Body of pancreas (tissue), 4 donors: ENCODE data around the gene SIN3B. TPM values are rescaled to one million over a fixed set of nuclear protein-coding genes. Genes with fewer than 3 reads are reported as not detected.

ENCODE experiments used
- ATAC-seq: fragments of 150-250 bp; one replicate; pipeline ENCODE4 v1.9.1; 2016
- DNase-seq, 4 donors: peaks; one replicate each; pipeline ENCODE4 v3.0.0-alpha.2; 2019
- H3K27ac ChIP-seq, 4 donors: fragments of 200-600 bp; sonication (generic); 1 replicate in 3 of 4; 2 replicates in 1 of 4; pipeline versions ENCODE4 v1.5.1 to v1.6.1; 2016 to 2019; ENCODE audit warnings: mild to moderate bottlenecking in 1 of 4, mixed read lengths in 1 of 4, moderate library complexity in 1 of 4
- H3K27me3 ChIP-seq, 2 donors: fragments of 200-600 bp; sonication (generic); one replicate each; pipeline ENCODE4 v1.6.0; 2016; ENCODE audit warnings: mild to moderate bottlenecking in 1 of 2
- H3K36me3 ChIP-seq, 2 donors: fragments of 200-600 bp; sonication (generic); replicated peaks in 1 of 2; 2 replicates each; pipeline ENCODE4 v1.5.1; 2016; ENCODE audit warnings: low read depth in 2 of 2; ENCODE audit not compliant: insufficient read depth in 1 of 2
- H3K4me1 ChIP-seq: fragments of 200-600 bp; sonication (generic); one replicate; pipeline ENCODE4 v1.6.0; 2016
- H3K4me3 ChIP-seq, 2 donors: fragments of 200-600 bp; sonication (generic); 1 replicate in 1 of 2; 2 replicates in 1 of 2; pipeline ENCODE4 v1.5.1; 2016 to 2019
- H3K9me3 ChIP-seq, 3 donors: fragments of 200-600 bp; sonication (generic); 1 replicate in 2 of 3; 2 replicates in 1 of 3; pipeline ENCODE4 v1.5.1; 2016
- CTCF ChIP-seq, 7 experiments: fragments of 450-650 bp in 4 of 7; fragments of 200-600 bp in 3 of 7; sonication (generic) in 3 of 7; IDR thresholded peaks; one replicate each; pipeline ENCODE4 v1.5.1; 2016 to 2019; ENCODE audit warnings: antibody characterized with exemption in 7 of 7
- POLR2A ChIP-seq, 3 donors: fragments of 450-650 bp; IDR thresholded peaks; one replicate each; pipeline ENCODE4 v1.6.1; 2016; ENCODE audit warnings: antibody characterized with exemption in 3 of 3, mild to moderate bottlenecking in 2 of 3
- WGBS, 2 donors: methylation state at CpG; one replicate each; pipeline ENCODE4 v1.1.5; 2017; 5-methylcytosine and 5-hydroxymethylcytosine counted together
- intact Hi-C: fragments of 100-400 bp; cut with DNase I; formaldehyde crosslinking; loops from one replicate; pipeline ENCODE4 v1.15.1; 2023
- total RNA-seq, 2 donors: library from RNA; depleted of rRNA; stranded (reverse); fragments of >200 nt; gene quantifications; one replicate each; pipeline ENCODE4 v1.1.0, GENCODE V29; 2016

The SIN3B gene
- total RNA-seq, 2 donors from 2014 or later = 21.5 to 71.2 TPM

GRCh38 chr19:16877581-16877980 is 48.4 kb downstream of the SIN3B start:
- 93 to 98% methylated on average over 10 to 11 of the region's 11 CpGs for WGBS, 2 donors
- intact Hi-C loops = no loop called here
- ATAC-seq (no peak), DNase-seq (no peak)
- no peak for TF ChIP-seq POLR2A (IDR thresholded peaks at IDR 0.05)
- no peak for TF ChIP-seq CTCF (IDR thresholded peaks at IDR 0.05)
- Histone ChIP-seq H3K36me3 (peaks cover 17 to 18% of the 10 kb centered on the region in 2 donors), H3K4me3 (no peak overlapping the region), H3K27me3 (no peaks in the 10 kb centered on the region), H3K4me1 (no peaks in the 10 kb centered on the region), H3K27ac (no peak overlapping the region), H3K9me3 (peaks cover 0 to 17% (median 0%) of the 10 kb centered on the region in 3 donors)

- peaks cover 17 to 18% of the 10 kb centered on the region in 2 donors for H3K36me3 ChIP-seq
- 95 to 96% methylated on average over 22 to 51 of the region's 55 CpGs for WGBS, 2 donors
- no peaks in the 10 kb centered on the region for H3K4me1 ChIP-seq
- no peaks in the 10 kb centered on the region for H3K27me3 ChIP-seq
- ATAC-seq = no peak
- H3K4me3 ChIP-seq = no peak overlapping the region
- H3K9me3 ChIP-seq = peaks cover 0 to 23% (median 0%) of the 10 kb centered on the region in 3 donors
- DNase-seq = no peak
- TF ChIP-seq CTCF (IDR thresholded peaks at IDR 0.05) = no peak
- TF ChIP-seq POLR2A (IDR thresholded peaks at IDR 0.05) = no peak
- H3K27ac ChIP-seq = no peak overlapping the region
- intact Hi-C loops = no loop called here
Observed at GRCh38 chr19:16878181-16878965, 49.2 kb downstream of the SIN3B start.

- no peak overlapping the region for H3K27ac ChIP-seq
- ATAC-seq = no peak
- H3K27me3 ChIP-seq = no peaks in the 10 kb centered on the region
- TF ChIP-seq POLR2A (IDR thresholded peaks at IDR 0.05) = no peak
- no peak for TF ChIP-seq CTCF (IDR thresholded peaks at IDR 0.05)
- no peak for DNase-seq
- H3K4me3 ChIP-seq = no peak overlapping the region
- peaks cover 15 to 17% of the 10 kb centered on the region in 2 donors for H3K36me3 ChIP-seq
- peaks cover 0 to 23% (median 0%) of the 10 kb centered on the region in 3 donors for H3K9me3 ChIP-seq
- intact Hi-C loops = no loop called here
- no peaks in the 10 kb centered on the region for H3K4me1 ChIP-seq
- WGBS, 2 donors = 89 to 92% methylated on average over 7 to 8 of the region's 8 CpGs
Observed at GRCh38 chr19:16880884-16881554, 51.8 kb downstream of the SIN3B start.

- H3K9me3 ChIP-seq = peaks cover 0 to 23% (median 0%) of the 10 kb centered on the region in 3 donors
- no peak for ATAC-seq
- no peaks in the 10 kb centered on the region for H3K27me3 ChIP-seq
- H3K4me1 ChIP-seq = no peaks in the 10 kb centered on the region
- no peak overlapping the region for H3K27ac ChIP-seq
- WGBS, 2 donors = 84 to 91% methylated on average over 3 of the region's 3 CpGs
- intact Hi-C loops = no loop called here
- no peak overlapping the region for H3K4me3 ChIP-seq
- H3K36me3 ChIP-seq = peaks cover 5 to 13% of the 10 kb centered on the region in 2 donors
- DNase-seq = no peak
- TF ChIP-seq POLR2A (IDR thresholded peaks at IDR 0.05) (no peak), CTCF (IDR thresholded peaks at IDR 0.05) (no peak)
Observed at GRCh38 chr19:16882146-16882545, 52.9 kb downstream of the SIN3B start.
